GM20000 (cell line): ENCODE data around the gene VSIG8.
"Not testable (repeated sequence)": the region's sequence is repeated elsewhere in the genome, so short reads cannot be mapped to it uniquely, and the experiment has no call there.

Experiments
- DNase-seq: peaks from one replicate; pipeline ENCODE4 v3.0.0; 2012; ENCODE audit warnings: low spot score
- CTCF ChIP-seq: IDR thresholded peaks from 2 replicates; pipeline ENCODE4 v1.5.1; 2012; ENCODE audit warnings: mild to moderate bottlenecking, control low read depth; ENCODE audit errors: extremely low read depth, missing control alignments

VSIG8 gene

DNA sequence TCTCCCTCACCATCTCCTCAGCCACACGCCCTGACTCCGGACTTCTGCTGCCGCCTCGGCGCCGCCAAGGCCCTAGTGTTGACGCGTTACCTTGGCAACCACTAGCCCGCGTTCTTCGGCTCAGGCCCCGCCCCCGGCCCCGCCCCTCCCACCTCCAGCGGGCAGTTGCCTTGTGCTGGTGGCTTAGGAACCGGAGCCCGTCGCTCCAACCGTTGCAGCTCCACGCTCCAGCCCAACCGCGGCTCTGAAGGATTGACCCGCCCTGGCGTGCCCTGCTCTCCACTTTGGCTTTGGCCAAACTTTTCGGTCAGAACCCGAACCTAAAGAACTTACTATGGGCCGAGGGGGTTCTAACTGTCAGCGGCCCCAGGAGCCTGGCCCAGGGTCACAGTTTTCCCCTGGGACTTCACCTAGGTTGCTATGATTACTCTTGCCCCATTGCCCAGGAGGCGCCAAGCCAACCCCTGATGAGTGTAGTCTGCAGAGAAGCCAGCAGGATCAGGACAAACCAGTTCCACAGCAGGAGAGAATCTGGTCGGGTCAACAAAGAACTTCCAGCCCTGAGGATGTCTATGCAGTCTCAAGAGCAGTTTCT is 37.7 kb upstream of the VSIG8 start, which contains the start of gene CFAP45:
Gene CFAP45, minus strand, starts transcription at position 80 of the 595 bp plus-strand sequence. Its CDS starts 67 bp downstream, at position 13.
- peak; percentile 51 for DNase-seq
- no peak for TF ChIP-seq CTCF

DNA sequence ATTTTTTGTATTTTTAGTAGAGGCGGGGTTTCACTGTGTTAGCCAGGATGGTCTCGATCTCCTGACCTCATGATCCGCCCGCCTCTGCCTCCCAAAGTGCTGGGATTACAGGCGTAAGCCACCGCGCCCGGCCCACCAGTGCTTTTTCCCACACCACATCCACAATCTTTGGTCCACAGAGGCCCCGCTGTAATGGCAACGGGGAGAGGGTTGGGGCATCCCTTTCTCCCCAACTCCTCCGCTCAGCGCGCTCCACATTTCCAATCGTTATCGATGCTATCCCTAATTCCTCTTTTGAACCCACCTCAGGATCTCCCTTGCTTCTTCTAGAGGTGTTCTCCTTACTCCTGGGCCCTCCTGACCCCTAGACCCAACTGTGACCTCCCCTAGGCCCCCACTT is 37.2 kb upstream of the VSIG8 start:
- DNase-seq: not testable (repeated sequence)

GRCh38 chr1:159898527-159898926 is 36.1 kb upstream of the VSIG8 start:
- no peak for TF ChIP-seq CTCF
- DNase-seq: no peak

- no peak for DNase-seq
- TF ChIP-seq CTCF: no peak
These were observed 35.5 kb upstream of the VSIG8 start for GRCh38 chr1:159897962-159898361.

DNA sequence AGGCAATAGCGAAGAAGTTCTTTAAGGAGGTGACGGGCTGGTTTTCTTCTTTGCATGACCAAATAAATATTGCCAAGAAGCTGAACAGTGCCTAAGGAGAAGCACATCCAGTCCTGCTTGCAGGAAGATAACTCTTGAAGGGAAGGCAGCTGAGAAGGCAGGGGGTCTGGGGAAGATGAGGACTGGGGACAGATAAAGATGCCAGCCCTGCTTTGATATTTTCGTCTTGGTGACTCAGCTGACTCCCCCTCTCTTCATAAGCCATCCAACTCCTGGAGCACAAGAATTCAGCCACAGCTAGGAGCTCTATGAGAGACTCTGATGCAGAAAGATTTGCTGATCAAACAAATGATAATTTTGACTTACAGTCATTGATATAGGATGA is 34.1 kb upstream of the VSIG8 start:
- no peak for TF ChIP-seq CTCF

DNA sequence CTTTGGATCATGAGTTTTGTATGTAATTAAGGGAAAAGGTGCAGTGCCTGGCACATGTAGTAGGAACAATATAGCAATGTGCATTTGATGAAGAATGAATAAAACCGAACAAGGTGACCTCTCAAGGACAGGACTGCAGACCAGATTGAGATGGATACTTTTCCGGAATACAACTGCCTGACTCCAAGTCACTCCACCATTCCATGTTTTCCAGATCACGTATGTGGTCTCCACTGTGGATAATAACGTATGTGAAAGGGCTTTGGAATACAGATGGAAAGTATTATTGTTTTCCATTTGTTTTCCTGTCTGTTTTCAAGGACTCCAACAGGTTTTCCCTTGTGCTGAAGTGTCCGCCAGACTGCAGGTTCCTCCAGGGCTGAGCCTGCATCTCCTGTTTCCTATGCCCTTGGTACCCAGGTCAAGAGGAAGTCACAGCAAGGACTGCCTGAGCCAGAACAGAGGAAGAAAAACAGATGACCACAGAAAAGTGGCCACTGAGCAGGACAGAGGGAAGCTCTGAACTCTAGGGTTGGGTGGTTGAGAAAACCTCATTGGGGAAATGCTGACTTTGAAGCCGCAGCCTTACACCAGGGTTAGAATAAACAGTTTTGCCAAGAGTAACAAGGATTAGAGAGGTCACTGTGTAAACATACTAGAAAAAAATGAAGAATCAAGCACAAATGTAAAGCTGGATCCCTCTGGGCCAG is 33.5 kb upstream of the VSIG8 start:
- DNase-seq: no peak
- no peak for TF ChIP-seq CTCF

More for the DNA sequence above, 34.1 kb upstream of the VSIG8 start:
- no peak for DNase-seq

DNA sequence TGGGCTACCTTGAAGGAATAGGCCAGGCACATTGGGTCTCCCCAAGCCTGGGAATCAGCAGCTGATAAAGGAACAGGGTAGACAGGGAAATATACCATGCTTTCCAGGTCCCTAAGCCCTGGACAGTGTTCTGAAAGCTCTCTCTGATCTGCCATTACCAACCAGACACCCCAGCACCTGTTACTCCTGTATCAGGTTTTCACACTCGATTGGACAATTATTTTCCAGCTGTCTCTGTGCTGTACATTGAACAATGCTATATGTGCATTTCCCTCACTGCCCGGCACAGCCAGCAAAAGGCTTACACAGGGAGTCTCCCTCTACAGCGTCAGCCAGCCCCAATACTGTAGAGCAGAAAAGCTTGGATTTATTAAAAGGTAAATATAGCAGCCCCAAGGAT is 32.8 kb upstream of the VSIG8 start:
- TF ChIP-seq CTCF: no peak
- DNase-seq: no peak

DNA sequence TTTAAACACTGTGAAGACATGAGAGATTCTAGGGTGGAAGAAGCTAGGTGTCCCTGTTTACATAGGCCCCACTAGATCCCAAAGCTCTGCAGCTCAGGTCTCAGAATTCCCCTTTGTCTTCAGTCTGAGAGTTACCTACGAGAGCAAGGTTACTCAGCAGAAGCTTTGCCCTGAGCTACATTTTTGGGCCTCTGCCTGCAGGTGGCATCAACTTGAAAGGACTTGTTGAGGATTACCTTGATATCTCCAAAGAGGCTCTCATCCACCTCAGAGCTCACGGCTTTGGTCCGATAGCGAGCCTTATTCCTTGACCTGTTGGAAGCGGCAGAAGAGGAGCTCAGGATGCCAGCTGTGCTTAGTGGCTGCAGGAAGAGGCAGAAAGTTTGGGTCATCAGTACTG is 30.5 kb upstream of the VSIG8 start:
- no peak for DNase-seq
- TF ChIP-seq CTCF: no peak
